Stimulated activated CD4-positive, alpha-beta T cell treated with anti-CD3 and anti-CD28 coated beads, Interleukin-4, amount 100 ng/mL, for 1 hour (primary cell): ENCODE results near the gene CHDH.

Experiments
- DNase-seq: peaks from one replicate; pipeline ENCODE4 v3.0.0-alpha.2; 2020

CHDH gene

GRCh38 chr3:53780806-53781205 lies 65.4 kb downstream of the CHDH start:
- DNase-seq = no peak

GRCh38 chr3:53780171-53780570 lies 66.0 kb downstream of the CHDH start:
- DNase-seq = no peak

- DNase-seq = no peak
These were observed 68.1 kb downstream of the CHDH start for GRCh38 chr3:53778153-53778552.

- DNase-seq = no peak
These were observed 68.8 kb downstream of the CHDH start for GRCh38 chr3:53777468-53777867.

GRCh38 chr3:53776494-53777101 lies 69.6 kb downstream of the CHDH start:
- no peak for DNase-seq

GRCh38 chr3:53775834-53776251 lies 70.4 kb downstream of the CHDH start:
- no peak for DNase-seq

- no peak for DNase-seq
These were observed 71.2 kb downstream of the CHDH start for GRCh38 chr3:53775018-53775417.

GRCh38 chr3:53774414-53774813 lies 71.8 kb downstream of the CHDH start:
- no peak for DNase-seq

- no peak for DNase-seq
These were observed 72.4 kb downstream of the CHDH start for GRCh38 chr3:53773611-53774368.

GRCh38 chr3:53773021-53773436 lies 73.2 kb downstream of the CHDH start:
- DNase-seq = no peak

GRCh38 chr3:53772562-53772961 lies 73.7 kb downstream of the CHDH start:
- no peak for DNase-seq

- no peak for DNase-seq
These were observed 77.5 kb downstream of the CHDH start for GRCh38 chr3:53768478-53769459.

GRCh38 chr3:53766706-53767105 lies 79.5 kb downstream of the CHDH start:
- no peak for DNase-seq

- no peak for DNase-seq
These were observed 80.5 kb downstream of the CHDH start for GRCh38 chr3:53765753-53766152.

GRCh38 chr3:53764026-53764775 lies 82.0 kb downstream of the CHDH start:
- DNase-seq = no peak

- no peak for DNase-seq
These were observed 82.9 kb downstream of the CHDH start for GRCh38 chr3:53763353-53763752.
